ENCODE measurements around the gene BPIFB6. TPM values are rescaled to one million over a fixed set of nuclear protein-coding genes. Genes with fewer than 3 reads are reported as not detected.

BPIFB6 gene
- polyA plus RNA-seq, 1 of the 3 experiments (the other 2 are of a cell fraction), result not detected

DNA sequence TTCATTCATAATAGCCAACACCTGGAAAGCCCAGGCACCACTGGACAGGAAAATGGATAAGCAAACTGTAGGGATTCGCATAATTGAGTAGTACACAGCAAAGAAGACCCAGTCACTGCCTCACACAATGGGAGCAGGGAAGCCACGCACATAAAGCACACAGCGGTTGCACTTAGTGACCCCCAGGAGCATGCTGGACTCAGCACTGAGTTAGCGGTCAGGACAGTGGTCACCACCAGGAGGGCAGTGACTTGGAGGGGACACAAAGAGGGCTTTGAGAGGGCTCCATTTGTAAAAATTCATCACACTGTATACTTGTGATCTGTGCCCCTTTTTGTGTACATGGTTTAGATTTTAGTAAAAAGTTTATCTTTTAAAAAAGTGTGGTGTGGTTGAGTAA, 19.9 kb downstream of the BPIFB6 start:
- H3K27me3 ChIP-seq (ENCODE audit: insufficient read depth), result peaks cover 22% of the 10 kb centered on the region; the same call in 1 of the 2 replicates
- H3K4me2 ChIP-seq, result no peak overlapping the region
- TF ChIP-seq MXI1 (IDR thresholded peaks at IDR 0.05; ENCODE audit: low read depth, low read length) (no peak), NRF1 (IDR thresholded peaks at IDR 0.05; ENCODE audit: low read depth, low read length) (no peak), GABPA (IDR thresholded peaks at IDR 0.05; ENCODE audit: low read depth) (no peak), POLR2AphosphoS5 (IDR thresholded peaks at IDR 0.05; ENCODE audit: low read depth, low read length) (no peak), TAF1 (IDR thresholded peaks at IDR 0.05; ENCODE audit: borderline replicate concordance, low read depth, low read length) (no peak), NFIC (IDR thresholded peaks at IDR 0.05; ENCODE audit: borderline replicate concordance) (no peak), SMC3 (IDR thresholded peaks at IDR 0.05; ENCODE audit: low read depth, low read length) (no peak), RFX5 (IDR thresholded peaks at IDR 0.05; ENCODE audit: low read length) (no peak), TCF12 (IDR thresholded peaks at IDR 0.05) (no peak), JUND (IDR thresholded peaks at IDR 0.05) (no peak), CHD2 (IDR thresholded peaks at IDR 0.05; ENCODE audit: low read length, partially characterized antibody) (no peak)
- TF ChIP-seq, protein P1, sequence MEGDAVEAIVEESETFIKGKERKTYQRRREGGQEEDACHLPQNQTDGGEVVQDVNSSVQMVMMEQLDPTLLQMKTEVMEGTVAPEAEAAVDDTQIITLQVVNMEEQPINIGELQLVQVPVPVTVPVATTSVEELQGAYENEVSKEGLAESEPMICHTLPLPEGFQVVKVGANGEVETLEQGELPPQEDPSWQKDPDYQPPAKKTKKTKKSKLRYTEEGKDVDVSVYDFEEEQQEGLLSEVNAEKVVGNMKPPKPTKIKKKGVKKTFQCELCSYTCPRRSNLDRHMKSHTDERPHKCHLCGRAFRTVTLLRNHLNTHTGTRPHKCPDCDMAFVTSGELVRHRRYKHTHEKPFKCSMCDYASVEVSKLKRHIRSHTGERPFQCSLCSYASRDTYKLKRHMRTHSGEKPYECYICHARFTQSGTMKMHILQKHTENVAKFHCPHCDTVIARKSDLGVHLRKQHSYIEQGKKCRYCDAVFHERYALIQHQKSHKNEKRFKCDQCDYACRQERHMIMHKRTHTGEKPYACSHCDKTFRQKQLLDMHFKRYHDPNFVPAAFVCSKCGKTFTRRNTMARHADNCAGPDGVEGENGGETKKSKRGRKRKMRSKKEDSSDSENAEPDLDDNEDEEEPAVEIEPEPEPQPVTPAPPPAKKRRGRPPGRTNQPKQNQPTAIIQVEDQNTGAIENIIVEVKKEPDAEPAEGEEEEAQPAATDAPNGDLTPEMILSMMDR (IDR thresholded peaks at IDR 0.05), result no peak
- TF ChIP-seq, protein P2, sequence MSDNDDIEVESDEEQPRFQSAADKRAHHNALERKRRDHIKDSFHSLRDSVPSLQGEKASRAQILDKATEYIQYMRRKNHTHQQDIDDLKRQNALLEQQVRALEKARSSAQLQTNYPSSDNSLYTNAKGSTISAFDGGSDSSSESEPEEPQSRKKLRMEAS (IDR thresholded peaks at IDR 0.05; ENCODE audit: low read depth), result no peak
- TF ChIP-seq, protein P3, sequence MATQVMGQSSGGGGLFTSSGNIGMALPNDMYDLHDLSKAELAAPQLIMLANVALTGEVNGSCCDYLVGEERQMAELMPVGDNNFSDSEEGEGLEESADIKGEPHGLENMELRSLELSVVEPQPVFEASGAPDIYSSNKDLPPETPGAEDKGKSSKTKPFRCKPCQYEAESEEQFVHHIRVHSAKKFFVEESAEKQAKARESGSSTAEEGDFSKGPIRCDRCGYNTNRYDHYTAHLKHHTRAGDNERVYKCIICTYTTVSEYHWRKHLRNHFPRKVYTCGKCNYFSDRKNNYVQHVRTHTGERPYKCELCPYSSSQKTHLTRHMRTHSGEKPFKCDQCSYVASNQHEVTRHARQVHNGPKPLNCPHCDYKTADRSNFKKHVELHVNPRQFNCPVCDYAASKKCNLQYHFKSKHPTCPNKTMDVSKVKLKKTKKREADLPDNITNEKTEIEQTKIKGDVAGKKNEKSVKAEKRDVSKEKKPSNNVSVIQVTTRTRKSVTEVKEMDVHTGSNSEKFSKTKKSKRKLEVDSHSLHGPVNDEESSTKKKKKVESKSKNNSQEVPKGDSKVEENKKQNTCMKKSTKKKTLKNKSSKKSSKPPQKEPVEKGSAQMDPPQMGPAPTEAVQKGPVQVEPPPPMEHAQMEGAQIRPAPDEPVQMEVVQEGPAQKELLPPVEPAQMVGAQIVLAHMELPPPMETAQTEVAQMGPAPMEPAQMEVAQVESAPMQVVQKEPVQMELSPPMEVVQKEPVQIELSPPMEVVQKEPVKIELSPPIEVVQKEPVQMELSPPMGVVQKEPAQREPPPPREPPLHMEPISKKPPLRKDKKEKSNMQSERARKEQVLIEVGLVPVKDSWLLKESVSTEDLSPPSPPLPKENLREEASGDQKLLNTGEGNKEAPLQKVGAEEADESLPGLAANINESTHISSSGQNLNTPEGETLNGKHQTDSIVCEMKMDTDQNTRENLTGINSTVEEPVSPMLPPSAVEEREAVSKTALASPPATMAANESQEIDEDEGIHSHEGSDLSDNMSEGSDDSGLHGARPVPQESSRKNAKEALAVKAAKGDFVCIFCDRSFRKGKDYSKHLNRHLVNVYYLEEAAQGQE (IDR thresholded peaks at IDR 0.05; ENCODE audit: low read depth, low read length), result no peak
- TF ChIP-seq, protein P4, sequence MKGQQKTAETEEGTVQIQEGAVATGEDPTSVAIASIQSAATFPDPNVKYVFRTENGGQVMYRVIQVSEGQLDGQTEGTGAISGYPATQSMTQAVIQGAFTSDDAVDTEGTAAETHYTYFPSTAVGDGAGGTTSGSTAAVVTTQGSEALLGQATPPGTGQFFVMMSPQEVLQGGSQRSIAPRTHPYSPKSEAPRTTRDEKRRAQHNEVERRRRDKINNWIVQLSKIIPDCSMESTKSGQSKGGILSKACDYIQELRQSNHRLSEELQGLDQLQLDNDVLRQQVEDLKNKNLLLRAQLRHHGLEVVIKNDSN (IDR thresholded peaks at IDR 0.05; ENCODE audit: borderline replicate concordance, low read depth), result no peak
- TF ChIP-seq, protein P5, sequence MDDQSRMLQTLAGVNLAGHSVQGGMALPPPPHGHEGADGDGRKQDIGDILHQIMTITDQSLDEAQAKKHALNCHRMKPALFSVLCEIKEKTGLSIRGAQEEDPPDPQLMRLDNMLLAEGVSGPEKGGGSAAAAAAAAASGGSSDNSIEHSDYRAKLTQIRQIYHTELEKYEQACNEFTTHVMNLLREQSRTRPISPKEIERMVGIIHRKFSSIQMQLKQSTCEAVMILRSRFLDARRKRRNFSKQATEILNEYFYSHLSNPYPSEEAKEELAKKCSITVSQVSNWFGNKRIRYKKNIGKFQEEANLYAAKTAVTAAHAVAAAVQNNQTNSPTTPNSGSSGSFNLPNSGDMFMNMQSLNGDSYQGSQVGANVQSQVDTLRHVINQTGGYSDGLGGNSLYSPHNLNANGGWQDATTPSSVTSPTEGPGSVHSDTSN (IDR thresholded peaks at IDR 0.05), result no peak
- TF ChIP-seq, protein P6, sequence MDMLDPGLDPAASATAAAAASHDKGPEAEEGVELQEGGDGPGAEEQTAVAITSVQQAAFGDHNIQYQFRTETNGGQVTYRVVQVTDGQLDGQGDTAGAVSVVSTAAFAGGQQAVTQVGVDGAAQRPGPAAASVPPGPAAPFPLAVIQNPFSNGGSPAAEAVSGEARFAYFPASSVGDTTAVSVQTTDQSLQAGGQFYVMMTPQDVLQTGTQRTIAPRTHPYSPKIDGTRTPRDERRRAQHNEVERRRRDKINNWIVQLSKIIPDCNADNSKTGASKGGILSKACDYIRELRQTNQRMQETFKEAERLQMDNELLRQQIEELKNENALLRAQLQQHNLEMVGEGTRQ (IDR thresholded peaks at IDR 0.05; ENCODE audit: borderline replicate concordance, low read depth, low read length), result no peak
- H3K4me3 ChIP-seq (ENCODE audit: low read depth in 2 of 2, low read length in 1 of 2), result no peak overlapping the region
- H3K27ac ChIP-seq (ENCODE audit: low read depth in 2 of 2, low read length in 1 of 2), result no peak overlapping the region
- no peak for DNase-seq
- H3F3A ChIP-seq (replicated peaks; ENCODE audit: insufficient read depth), result no peaks in the 10 kb centered on the region
- WGBS (ENCODE audit: low lambda C conversion rate), result 27% methylated on average over 4 of the region's 4 CpGs
- no peaks in the 10 kb centered on the region for H3K4me1 ChIP-seq (ENCODE audit: control insufficient read depth in 1 of 2, insufficient read depth in 2 of 2, low read depth in 1 of 2, low read length in 1 of 2)
- no peaks in the 10 kb centered on the region for H3K9me2 ChIP-seq
- no peaks in the 10 kb centered on the region for H3K9me3 ChIP-seq
- H4K20me1 ChIP-seq (ENCODE audit: insufficient read depth), result no peaks in the 10 kb centered on the region
- POLR2A ChIA-PET, result no interaction called here
- CTCF ChIA-PET, result interaction anchor here (1.3 kb wide), 1 partner anchor 261 kb away, joined by 4 read pairs; no protein-coding TSS in a partner anchor
- no peak overlapping the region for H3K9ac ChIP-seq
- H3K36me3 ChIP-seq (replicated peaks in 1 of 2; ENCODE audit: control insufficient read depth in 1 of 2, insufficient read depth in 2 of 2, low read length in 1 of 2), result no peaks in the 10 kb centered on the region
- no peaks in the 10 kb centered on the region for H3K79me2 ChIP-seq (ENCODE audit: insufficient read depth)
- H2AFZ ChIP-seq (ENCODE audit: low read depth), result no peak overlapping the region

Measured in SK-N-SH (cell line).